Esophagus squamous epithelium (tissue), 5 donors: ENCODE measurements around the gene ACAP2. TPM values are rescaled to one million over a fixed set of nuclear protein-coding genes. Genes with fewer than 3 reads are reported as not detected.

Experiments used
- DNase-seq: peaks from one replicate; lab custom pipeline; 2025; lab: John Stamatoyannopoulos, UW
- H3K27ac ChIP-seq, 4 donors: fragments of 200-600 bp; sonication (generic); one replicate each; pipeline ENCODE4 v1.5.1; 2016 to 2019; ENCODE audit warnings: mild to moderate bottlenecking in 1 of 4
- H3K27me3 ChIP-seq, 4 donors: fragments of 200-600 bp; sonication (generic); 1 replicate in 3 of 4; 2 replicates in 1 of 4; pipeline versions ENCODE4 v1.5.1 to v1.6.0; 2017 to 2021; ENCODE audit warnings: antibody characterized with exemption in 1 of 4
- H3K36me3 ChIP-seq, 3 donors: fragments of 200-600 bp; sonication (generic); one replicate each; pipeline ENCODE4 v1.5.1; 2016 to 2019
- H3K4me1 ChIP-seq, 3 donors: fragments of 200-600 bp; sonication (generic); one replicate each; pipeline ENCODE4 v1.5.1; 2017 to 2019
- H3K4me3 ChIP-seq, 4 donors: fragments of 200-600 bp; sonication (generic); 1 replicate in 3 of 4; 2 replicates in 1 of 4; pipeline ENCODE4 v1.5.1; 2016 to 2019; ENCODE audit warnings: mild to moderate bottlenecking in 2 of 4, moderate library complexity in 1 of 4
- H3K9me3 ChIP-seq, 3 donors: fragments of 200-600 bp; sonication (generic); one replicate each; pipeline ENCODE4 v1.5.1; 2016 to 2019
- POLR2A ChIP-seq, 4 donors: fragments of 450-650 bp; IDR thresholded peaks; one replicate each; pipeline ENCODE4 v1.6.1; 2017; ENCODE audit warnings: antibody characterized with exemption in 4 of 4, mild to moderate bottlenecking in 4 of 4, moderate library complexity in 3 of 4
- WGBS, 2 donors: methylation state at CpG; one replicate each; pipeline ENCODE4 v1.1.5; 2018; 5-methylcytosine and 5-hydroxymethylcytosine counted together
- intact Hi-C: fragments of 100-400 bp; cut with DNase I; formaldehyde crosslinking; loops from one replicate; pipeline ENCODE4 v1.15.0; 2022
- total RNA-seq, 4 donors: library from RNA; depleted of rRNA; stranded (reverse); fragments of >200 nt; gene quantifications; one replicate each; pipeline ENCODE4 v1.1.0, GENCODE V29; 2016
- TF ChIP-seq, protein P1 (sequence below), 6 experiments: fragments of 450-650 bp in 4 of 6; fragments of 200-600 bp in 2 of 6; sonication (generic) in 2 of 6; IDR thresholded peaks; one replicate each; pipeline ENCODE4 v1.5.1; 2016 to 2019; ENCODE audit warnings: antibody characterized with exemption in 6 of 6, mild to moderate bottlenecking in 4 of 6, moderate library complexity in 4 of 6
- donor health status: DM: yes; HTN: yes; CAD: no.

ACAP2 gene
- total RNA-seq, 4 donors from 2014 or later: 46.7 to 71.5 (median 50.8) TPM

DNA sequence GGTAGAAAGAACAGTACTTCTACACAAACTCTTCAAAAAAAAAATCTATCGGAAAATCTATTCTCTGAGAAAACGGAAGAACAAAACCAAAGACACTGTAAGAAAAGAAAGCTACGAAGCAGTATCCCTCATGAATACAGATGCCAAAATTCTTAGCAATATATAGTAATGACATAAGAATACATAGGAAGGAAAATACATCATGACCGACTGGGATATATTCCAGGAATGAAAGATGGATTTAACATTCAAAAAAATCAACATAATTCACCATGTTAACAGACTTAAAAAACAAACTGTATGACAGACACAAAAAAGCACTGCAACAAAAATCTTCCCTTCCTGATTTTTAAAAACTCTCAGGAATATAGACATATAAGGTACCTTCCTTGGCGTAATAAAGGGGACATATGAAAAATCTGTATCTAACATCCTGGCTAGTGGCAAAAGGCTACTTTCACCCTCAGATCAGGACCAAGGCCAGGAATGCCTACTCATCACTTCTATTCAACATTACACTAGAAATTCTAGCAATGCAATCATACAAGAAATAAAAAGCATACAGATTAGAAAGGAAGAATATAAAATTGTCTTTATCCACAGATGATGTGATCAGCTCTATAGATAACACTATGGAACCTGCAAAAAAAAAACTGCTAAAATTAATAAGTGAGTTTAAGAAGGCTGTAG, 94.2 kb downstream of the ACAP2 start:
- no peak for DNase-seq
- Histone ChIP-seq H3K9me3 (no peaks in the 10 kb centered on the region), H3K27ac (no peak overlapping the region), H3K4me1 (peaks cover 0 to 5% (median 2%) of the 10 kb centered on the region in 3 donors), H3K36me3 (peaks cover 0 to 30% (median 0%) of the 10 kb centered on the region in 3 donors), H3K27me3 (no peaks in the 10 kb centered on the region), H3K4me3 (no peak overlapping the region)
- whole genome bisulfite sequencing, 2 donors: 84 to 86% methylated on average over 5 of the region's 5 CpGs
- TF ChIP-seq, protein P1, sequence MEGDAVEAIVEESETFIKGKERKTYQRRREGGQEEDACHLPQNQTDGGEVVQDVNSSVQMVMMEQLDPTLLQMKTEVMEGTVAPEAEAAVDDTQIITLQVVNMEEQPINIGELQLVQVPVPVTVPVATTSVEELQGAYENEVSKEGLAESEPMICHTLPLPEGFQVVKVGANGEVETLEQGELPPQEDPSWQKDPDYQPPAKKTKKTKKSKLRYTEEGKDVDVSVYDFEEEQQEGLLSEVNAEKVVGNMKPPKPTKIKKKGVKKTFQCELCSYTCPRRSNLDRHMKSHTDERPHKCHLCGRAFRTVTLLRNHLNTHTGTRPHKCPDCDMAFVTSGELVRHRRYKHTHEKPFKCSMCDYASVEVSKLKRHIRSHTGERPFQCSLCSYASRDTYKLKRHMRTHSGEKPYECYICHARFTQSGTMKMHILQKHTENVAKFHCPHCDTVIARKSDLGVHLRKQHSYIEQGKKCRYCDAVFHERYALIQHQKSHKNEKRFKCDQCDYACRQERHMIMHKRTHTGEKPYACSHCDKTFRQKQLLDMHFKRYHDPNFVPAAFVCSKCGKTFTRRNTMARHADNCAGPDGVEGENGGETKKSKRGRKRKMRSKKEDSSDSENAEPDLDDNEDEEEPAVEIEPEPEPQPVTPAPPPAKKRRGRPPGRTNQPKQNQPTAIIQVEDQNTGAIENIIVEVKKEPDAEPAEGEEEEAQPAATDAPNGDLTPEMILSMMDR (IDR thresholded peaks at IDR 0.05): no peak
- no peak for TF ChIP-seq POLR2A (IDR thresholded peaks at IDR 0.05)
- intact Hi-C loops: no loop called here

DNA sequence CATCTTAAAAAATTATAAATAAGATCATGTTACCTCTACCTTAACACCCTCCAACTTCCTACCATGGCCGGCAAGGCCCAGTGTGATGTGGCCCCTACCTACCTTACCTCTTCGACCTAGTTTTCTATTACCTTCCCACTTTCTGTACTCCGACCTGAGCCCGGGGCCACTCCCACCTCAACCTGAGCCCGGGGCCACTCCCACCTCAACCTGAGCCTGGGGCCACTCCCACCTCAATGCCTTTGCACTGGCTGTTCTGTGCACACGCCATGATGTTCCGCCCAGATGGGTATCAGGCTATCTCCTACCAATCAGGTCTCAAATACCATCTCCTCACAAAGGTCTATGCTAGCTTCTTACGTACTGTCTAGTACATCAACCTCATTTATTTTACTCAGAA, 105.1 kb downstream of the ACAP2 start:
- TF ChIP-seq, protein P1 (IDR thresholded peaks at IDR 0.05): no peak
- no peak for TF ChIP-seq POLR2A (IDR thresholded peaks at IDR 0.05)
- Histone ChIP-seq H3K4me3 (no peak overlapping the region), H3K27me3 (no peaks in the 10 kb centered on the region), H3K36me3 (peaks cover 0 to 87% (median 0%) of the 10 kb centered on the region in 3 donors), H3K27ac (no peak overlapping the region), H3K4me1 (no peaks in the 10 kb centered on the region), H3K9me3 (no peaks in the 10 kb centered on the region)
- 87 to 98% methylated on average over 8 of the region's 8 CpGs for WGBS, 2 donors
- intact Hi-C loops: no loop called here
- DNase-seq: no peak

DNA sequence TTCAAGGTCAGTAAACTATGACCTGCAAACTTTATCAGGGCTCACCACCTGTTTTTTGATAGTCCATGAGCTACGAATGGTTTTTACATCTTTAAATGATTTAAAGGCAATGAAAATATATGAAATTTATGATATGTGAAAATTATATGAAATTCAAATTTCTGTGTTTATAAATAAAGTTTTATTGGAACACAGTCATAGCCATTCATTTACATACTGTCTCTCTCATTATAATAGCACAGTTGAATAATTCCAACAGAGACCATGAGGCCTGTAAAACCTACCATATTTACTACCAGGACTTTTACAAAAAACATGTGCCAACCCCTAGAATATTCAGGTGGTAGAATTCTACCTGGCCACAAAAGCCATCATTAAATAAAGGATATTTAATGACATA, 107.9 kb downstream of the ACAP2 start:
- H3K4me3 ChIP-seq: no peak overlapping the region
- H3K36me3 ChIP-seq: peaks cover 0 to 88% (median 0%) of the 10 kb centered on the region in 3 donors
- DNase-seq: no peak
- 95% methylated on average over 1 of the region's 1 CpG for WGBS, 2 donors
- no peaks in the 10 kb centered on the region for H3K4me1 ChIP-seq
- no peak overlapping the region for H3K27ac ChIP-seq
- no peaks in the 10 kb centered on the region for H3K27me3 ChIP-seq
- TF ChIP-seq, protein P1 (IDR thresholded peaks at IDR 0.05): no peak
- TF ChIP-seq POLR2A (IDR thresholded peaks at IDR 0.05): no peak
- no peaks in the 10 kb centered on the region for H3K9me3 ChIP-seq
- intact Hi-C loops: no loop called here

DNA sequence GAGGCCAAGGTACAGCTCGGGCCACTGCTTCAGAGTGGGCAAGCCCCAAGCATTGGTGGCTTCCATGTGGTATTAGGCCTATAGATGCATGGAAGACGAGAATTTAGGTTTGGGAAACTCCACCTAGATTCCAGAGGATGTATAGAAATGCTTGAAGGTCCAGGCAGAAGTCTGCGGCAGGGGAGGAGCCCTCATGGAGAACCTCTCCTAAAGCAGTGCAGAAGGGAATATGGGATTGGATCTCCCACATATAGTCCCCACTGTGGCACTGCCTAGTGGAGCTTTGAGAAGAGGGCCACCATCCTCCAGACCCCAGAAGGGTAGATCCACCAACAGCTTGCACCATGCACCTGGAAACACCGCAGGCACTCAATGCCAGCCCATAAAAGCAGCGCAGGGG, 123.8 kb downstream of the ACAP2 start:
- H3K27me3 ChIP-seq: no peaks in the 10 kb centered on the region
- TF ChIP-seq, protein P1 (IDR thresholded peaks at IDR 0.05): no peak
- TF ChIP-seq POLR2A (IDR thresholded peaks at IDR 0.05): no peak
- intact Hi-C loops: no loop called here
- H3K27ac ChIP-seq: no peak overlapping the region
- H3K9me3 ChIP-seq: no peaks in the 10 kb centered on the region
- DNase-seq: no peak
- no peaks in the 10 kb centered on the region for H3K4me1 ChIP-seq
- H3K36me3 ChIP-seq: peaks cover 0 to 54% (median 0%) of the 10 kb centered on the region in 3 donors
- H3K4me3 ChIP-seq: no peak overlapping the region
- WGBS, 2 donors: 88 to 100% methylated on average over 4 of the region's 5 CpGs

DNA sequence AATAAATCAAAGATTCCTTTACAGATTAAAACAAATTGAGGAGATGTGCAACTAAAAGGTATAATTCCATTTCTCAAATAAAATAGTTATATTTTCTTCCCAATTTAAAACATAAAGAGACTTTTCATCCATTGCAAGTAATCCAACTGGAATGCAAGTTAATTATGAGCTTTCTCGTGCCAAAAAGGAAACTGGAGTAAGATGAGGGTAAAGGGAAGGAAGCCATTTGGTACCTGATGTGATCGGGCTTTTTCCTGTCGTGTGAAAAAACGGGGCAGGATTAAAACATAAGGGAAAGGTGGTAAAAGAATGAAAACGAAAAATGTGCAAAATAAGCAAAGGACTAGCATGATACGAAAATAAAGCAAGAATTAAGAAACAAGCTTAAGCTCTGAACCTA, 130.1 kb downstream of the ACAP2 start:
- Histone ChIP-seq H3K36me3 (peaks cover 0 to 35% (median 0%) of the 10 kb centered on the region in 3 donors), H3K4me3 (no peak overlapping the region), H3K27ac (no peak overlapping the region), H3K4me1 (no peaks in the 10 kb centered on the region), H3K27me3 (no peaks in the 10 kb centered on the region), H3K9me3 (no peaks in the 10 kb centered on the region)
- intact Hi-C loops: no loop called here
- no peak for DNase-seq
- WGBS, 2 donors: 68 to 70% methylated on average over 6 of the region's 6 CpGs
- TF ChIP-seq, protein P1 (IDR thresholded peaks at IDR 0.05): no peak
- TF ChIP-seq POLR2A (IDR thresholded peaks at IDR 0.05): no peak
